ENCODE measurements around the gene SGSM2. TPM values are rescaled to one million over a fixed set of nuclear protein-coding genes. Genes with fewer than 3 reads are reported as not detected.

Gene SGSM2
- polyA plus RNA-seq, 3 donors = 3.0 to 130 (median 3.5) TPM

DNA sequence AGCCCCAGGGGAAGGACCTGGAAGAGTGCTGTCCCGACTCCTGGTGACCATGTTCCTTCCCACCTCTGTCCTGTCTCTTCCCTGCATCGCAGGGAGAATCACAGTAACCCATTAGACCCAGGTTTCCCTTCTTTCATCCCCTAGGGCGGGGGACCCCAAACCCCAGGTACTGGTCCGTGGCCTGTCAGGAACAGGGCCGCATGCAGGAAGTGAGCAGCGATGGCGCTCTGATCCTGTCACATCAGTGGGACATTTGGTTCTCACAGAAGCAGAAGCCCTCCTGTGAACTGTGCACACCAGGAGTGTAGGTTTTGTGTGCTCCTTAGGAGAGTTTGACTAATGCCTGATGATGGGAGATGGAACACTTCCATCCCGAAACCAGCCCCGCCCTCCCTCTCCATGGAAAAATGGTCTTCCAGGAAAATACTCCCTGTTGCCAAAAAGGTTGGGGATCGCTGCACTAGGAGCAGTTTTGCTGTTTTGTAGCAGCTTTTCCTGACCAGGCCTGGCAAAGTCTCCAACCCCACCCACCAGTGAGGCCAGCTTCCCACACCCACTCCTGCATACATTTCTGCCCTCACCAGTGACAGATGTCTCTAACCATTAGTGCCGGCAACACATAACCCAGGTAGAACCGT, 53.0 kb downstream of the SGSM2 start:
- peaks cover 37% of the 10 kb centered on the region for H3K4me1 Mint-ChIP-seq
- H3K4me1 ChIP-seq (ENCODE audit: control insufficient read depth in 1 of 2, insufficient read depth in 2 of 2, low read length in 2 of 2) = peaks cover 36 to 43% of the 10 kb centered on the region in 2 donors

DNA sequence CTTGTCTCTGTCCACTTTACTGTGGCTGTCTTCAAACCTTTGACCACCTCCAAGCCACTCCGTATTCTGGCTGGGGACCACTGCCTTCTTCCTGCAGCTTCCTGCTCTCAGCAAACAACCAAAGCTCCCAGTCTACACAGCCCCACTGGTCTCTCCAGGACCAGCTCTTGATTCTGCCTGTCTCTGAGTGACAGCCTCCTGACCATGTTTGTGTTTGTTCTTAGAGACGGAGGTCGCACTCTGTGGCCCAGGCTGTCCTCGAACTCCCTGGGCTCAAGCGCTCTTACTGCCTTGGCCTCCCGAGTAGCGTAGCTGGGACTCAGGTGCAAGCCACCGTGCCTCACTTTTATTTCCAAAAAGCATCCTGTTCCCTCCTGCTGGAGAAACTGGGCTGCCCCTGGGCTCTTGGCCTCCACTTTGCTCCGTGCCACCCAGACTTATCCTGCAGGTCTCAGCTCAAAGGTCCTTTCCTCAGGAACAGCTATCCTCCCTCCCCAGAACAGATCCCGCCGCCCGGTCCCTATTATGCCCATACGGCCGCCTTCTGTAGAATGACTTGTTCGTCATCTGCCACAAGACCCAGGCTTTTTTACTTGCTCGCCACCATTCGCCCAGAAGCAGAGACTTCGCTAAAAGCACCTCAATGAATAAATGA, 54.4 kb downstream of the SGSM2 start:
- WGBS (ENCODE audit: insufficient coverage) = 55% methylated on average over 9 of the region's 18 CpGs
- Histone ChIP-seq H3K79me2 (ENCODE audit: insufficient read depth, low read length) (peaks cover 59% of the 10 kb centered on the region), H3K4me2 (replicated peaks; ENCODE audit: extremely low read depth, low read length, poor library complexity, severe bottlenecking) (peak overlapping the region; percentile 79), H3K9ac (ENCODE audit: insufficient read depth, low read length, poor library complexity, severe bottlenecking) (peak overlapping the region; percentile 95), H3K36me3 (replicated peaks in 1 of 2; ENCODE audit: control insufficient read depth in 1 of 2, insufficient read depth in 2 of 2, low read length in 2 of 2) (peaks cover 31 to 37% of the 10 kb centered on the region in 2 donors), H2AFZ (ENCODE audit: insufficient read depth, low read depth, low read length, poor library complexity, severe bottlenecking) (no peak overlapping the region), H3K27me3 (ENCODE audit: control insufficient read depth in 2 of 2, insufficient read depth in 2 of 2, low read length in 2 of 2) (no peaks in the 10 kb centered on the region), H3K27ac (ENCODE audit: low read depth in 1 of 2, low read length in 2 of 2) (peak overlapping the region; percentile 95 to 99), H3K4me3 (replicated peaks in 1 of 3; ENCODE audit: low read depth in 2 of 3, low read length in 3 of 3) (peak overlapping the region; percentile 33 to 98 (median 54)), H3K9me3 (replicated peaks in 1 of 2; ENCODE audit: control insufficient read depth in 1 of 2, insufficient read depth in 1 of 2, low read length in 2 of 2) (no peaks in the 10 kb centered on the region), H3K4me1 (ENCODE audit: control insufficient read depth in 1 of 2, insufficient read depth in 2 of 2, low read length in 2 of 2) (peaks cover 49 to 57% of the 10 kb centered on the region in 2 donors), H4K20me1 (ENCODE audit: insufficient read depth, low read length) (peaks cover 47% of the 10 kb centered on the region)
- Mint-ChIP-seq H3K27me3 (ENCODE audit: low read depth in 3 of 3) (peaks cover 0 to 2% (median 2%) of the 10 kb centered on the region in 3 donors), H3K27ac (peak overlapping the region; percentile 93 to 99 (median 98)), H3K9me3 (no peaks in the 10 kb centered on the region), H3K36me3 (peaks cover 58 to 63% of the 10 kb centered on the region in 2 donors), H3K4me1 (peaks cover 47% of the 10 kb centered on the region), H3K4me3 (peak overlapping the region; percentile 85 to 87)
- intact Hi-C loops (cut with micrococcal nuclease) = loop anchor here (1.0 to 10.0 kb wide), 4 partner anchors 8 to 747 kb away; partner anchors contain the start of genes MNT (in 2 of the 2), RILP (in 1 of the 2) and SCARF1 (in 1 of the 2)
- DNase-seq = no peak
- TF ChIP-seq, protein P1, sequence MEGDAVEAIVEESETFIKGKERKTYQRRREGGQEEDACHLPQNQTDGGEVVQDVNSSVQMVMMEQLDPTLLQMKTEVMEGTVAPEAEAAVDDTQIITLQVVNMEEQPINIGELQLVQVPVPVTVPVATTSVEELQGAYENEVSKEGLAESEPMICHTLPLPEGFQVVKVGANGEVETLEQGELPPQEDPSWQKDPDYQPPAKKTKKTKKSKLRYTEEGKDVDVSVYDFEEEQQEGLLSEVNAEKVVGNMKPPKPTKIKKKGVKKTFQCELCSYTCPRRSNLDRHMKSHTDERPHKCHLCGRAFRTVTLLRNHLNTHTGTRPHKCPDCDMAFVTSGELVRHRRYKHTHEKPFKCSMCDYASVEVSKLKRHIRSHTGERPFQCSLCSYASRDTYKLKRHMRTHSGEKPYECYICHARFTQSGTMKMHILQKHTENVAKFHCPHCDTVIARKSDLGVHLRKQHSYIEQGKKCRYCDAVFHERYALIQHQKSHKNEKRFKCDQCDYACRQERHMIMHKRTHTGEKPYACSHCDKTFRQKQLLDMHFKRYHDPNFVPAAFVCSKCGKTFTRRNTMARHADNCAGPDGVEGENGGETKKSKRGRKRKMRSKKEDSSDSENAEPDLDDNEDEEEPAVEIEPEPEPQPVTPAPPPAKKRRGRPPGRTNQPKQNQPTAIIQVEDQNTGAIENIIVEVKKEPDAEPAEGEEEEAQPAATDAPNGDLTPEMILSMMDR (IDR thresholded peaks at IDR 0.05) = no peak

More for the DNA sequence above, 53.0 kb downstream of the SGSM2 start:
- intact Hi-C loops (cut with micrococcal nuclease) = loop anchor here in 1 of 2 donors (5.0 to 10.0 kb wide), 2 partner anchors 673 to 746 kb away; partner anchors contain the start of genes RILP and SCARF1
- WGBS (ENCODE audit: insufficient coverage) = 98% methylated on average over 5 of the region's 12 CpGs
- Histone ChIP-seq H3K4me2 (replicated peaks; ENCODE audit: extremely low read depth, low read length, poor library complexity, severe bottlenecking) (peak overlapping the region; percentile 79), H3K9me3 (replicated peaks in 1 of 2; ENCODE audit: control insufficient read depth in 1 of 2, insufficient read depth in 1 of 2, low read length in 2 of 2) (no peaks in the 10 kb centered on the region), H4K20me1 (ENCODE audit: insufficient read depth, low read length) (peaks cover 45% of the 10 kb centered on the region), H3K27ac (ENCODE audit: low read depth in 1 of 2, low read length in 2 of 2) (peak overlapping the region; percentile 95 to 99), H3K27me3 (ENCODE audit: control insufficient read depth in 2 of 2, insufficient read depth in 2 of 2, low read length in 2 of 2) (no peaks in the 10 kb centered on the region), H3K9ac (ENCODE audit: insufficient read depth, low read length, poor library complexity, severe bottlenecking) (no peak overlapping the region), H3K36me3 (replicated peaks in 1 of 2; ENCODE audit: control insufficient read depth in 1 of 2, insufficient read depth in 2 of 2, low read length in 2 of 2) (peaks cover 45 to 49% of the 10 kb centered on the region in 2 donors), H3K79me2 (ENCODE audit: insufficient read depth, low read length) (peaks cover 45% of the 10 kb centered on the region), H2AFZ (ENCODE audit: insufficient read depth, low read depth, low read length, poor library complexity, severe bottlenecking) (no peak overlapping the region), H3K4me3 (replicated peaks in 1 of 3; ENCODE audit: low read depth in 2 of 3, low read length in 3 of 3) (no peak overlapping the region)
- DNase-seq = no peak
- Mint-ChIP-seq H3K27me3 (ENCODE audit: low read depth in 3 of 3) (peaks cover 0 to 2% (median 0%) of the 10 kb centered on the region in 3 donors), H3K36me3 (peaks cover 58 to 74% of the 10 kb centered on the region in 2 donors), H3K4me3 (peak overlapping the region in 1 of 2 donors; percentile 16), H3K27ac (peak overlapping the region; percentile 88 to 99 (median 98)), H3K9me3 (no peaks in the 10 kb centered on the region)
- TF ChIP-seq, protein P1 (IDR thresholded peaks at IDR 0.05) = no peak

Data from CD14-positive monocyte (primary cell).